Activated T-cell treated with anti-CD3 and anti-CD28 coated beads for 1 hour (primary cell): ENCODE data around the gene CLN5.
"Not testable (repeated sequence)": the region's sequence is repeated elsewhere in the genome, so short reads cannot be mapped to it uniquely, and the experiment has no call there.

Source experiments
- DNase-seq: peaks from one replicate; pipeline ENCODE4 v3.0.0-alpha.2; 2020; ENCODE audit warnings: low read depth

The CLN5 gene

DNA sequence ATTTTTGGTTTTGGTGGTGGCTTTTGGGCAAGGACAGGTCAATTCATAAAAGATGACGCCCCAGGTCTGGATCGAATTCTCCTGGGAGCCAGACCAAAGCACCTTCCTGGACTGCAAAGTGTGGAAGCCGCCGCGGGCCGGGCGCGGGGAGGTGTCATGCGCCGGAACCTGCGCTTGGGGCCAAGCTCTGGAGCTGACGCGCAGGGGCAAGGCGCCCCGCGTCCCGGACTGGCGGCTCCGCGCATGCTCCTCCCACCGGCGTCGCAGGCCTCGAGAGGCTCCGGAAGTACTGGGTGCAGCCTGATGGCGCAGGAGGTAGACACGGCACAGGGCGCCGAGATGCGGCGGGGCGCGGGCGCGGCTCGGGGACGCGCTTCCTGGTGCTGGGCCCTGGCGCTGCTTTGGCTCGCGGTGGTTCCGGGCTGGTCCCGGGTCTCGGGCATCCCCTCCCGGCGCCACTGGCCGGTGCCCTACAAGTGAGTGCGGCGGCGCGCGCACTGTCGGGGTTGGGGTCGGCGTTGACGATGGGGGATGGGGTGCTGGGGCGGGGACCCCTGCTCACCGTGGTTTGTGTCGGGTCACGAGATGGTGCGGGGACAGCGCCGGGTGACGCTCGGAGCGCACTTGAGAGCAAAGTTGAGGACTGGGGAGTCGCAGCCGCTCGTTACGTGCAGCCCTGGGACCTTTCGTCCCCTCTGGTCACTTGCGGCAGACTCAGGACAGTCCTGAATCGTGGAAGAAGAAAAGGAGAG lies at the start of gene CLN5:
Gene CLN5 (plus strand): TSS at position 286 of the 752 bp plus-strand sequence. CDS start 18 bp downstream, at position 304.
- DNase-seq: peak; percentile 89

DNA sequence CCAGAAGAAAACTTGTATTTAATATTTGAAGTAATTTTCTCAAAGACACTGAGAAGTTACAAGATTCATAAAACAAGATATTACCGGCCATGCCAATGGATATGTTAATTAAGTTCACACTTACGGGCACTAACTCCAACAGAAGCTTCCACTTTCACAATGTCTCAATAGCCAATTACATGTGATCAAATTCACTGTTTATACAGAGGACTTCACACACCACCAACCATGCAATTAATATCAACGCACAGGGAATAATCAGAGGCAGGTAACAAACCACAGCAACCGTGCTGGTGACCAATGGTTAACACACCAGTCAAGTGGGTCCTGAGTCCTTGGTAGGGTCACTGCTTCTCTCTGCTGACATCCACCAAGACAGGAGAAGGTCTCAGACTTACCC lies 49.5 kb upstream of the CLN5 start:
- no peak for DNase-seq

DNA sequence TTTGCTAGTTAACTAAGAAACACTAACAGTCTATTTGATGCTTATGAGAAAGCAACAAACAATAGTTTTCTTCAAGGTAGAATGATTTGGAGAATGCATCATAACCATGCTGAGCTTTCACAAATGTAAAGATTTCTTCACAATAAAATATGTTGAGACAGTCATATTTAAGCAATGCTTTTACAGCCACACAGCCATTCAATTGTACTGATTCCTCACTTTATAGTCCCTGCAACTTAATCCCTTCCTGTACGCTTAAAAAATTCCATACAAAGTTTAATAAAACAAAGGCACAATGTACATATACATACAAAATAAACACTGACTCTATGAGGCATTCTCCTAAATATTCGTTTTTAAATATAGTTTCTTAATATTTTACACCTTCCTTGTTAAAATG lies 48.2 kb upstream of the CLN5 start:
- DNase-seq: no peak

DNA sequence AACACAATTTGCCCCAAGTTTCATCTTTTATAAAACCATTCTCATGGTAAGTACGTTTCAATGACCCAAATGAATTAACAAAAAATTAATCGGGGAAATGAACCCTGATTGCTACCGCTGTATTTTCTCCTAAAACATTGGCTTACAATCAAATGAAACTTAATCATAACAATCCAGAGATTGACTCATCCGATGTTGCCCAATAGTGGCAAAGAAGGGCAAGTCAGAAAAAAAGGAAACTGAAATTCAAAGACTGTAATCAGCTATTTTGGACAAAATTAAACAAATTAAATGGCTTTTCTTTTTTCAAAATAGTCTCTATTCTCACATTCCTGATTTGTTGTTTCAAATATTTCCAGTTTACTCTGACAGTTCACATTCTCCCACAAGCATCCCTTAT lies 47.4 kb upstream of the CLN5 start:
- no peak for DNase-seq

DNA sequence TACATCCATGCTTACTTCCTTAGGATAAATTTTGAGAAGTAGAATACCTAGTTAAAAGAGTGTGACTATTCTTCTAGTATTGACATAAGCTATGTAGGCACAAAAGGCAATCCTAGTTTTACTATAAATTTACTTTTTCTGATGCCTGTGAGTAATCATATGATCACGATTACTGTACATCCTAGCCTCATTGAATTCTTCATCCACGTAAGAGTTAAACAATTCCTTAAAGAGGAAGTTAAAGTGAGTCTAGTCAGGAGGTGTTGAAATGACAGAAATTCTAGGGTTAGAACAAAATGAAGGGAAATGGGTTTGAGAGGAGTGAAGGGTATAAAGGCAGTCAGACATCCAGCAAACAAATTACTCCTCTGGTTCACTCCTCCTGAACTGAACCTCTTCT lies 43.7 kb upstream of the CLN5 start, which contains the start of gene ACOD1:
Gene ACOD1 (plus strand): TSS at position 363 of the 400 bp plus-strand sequence. CDS start 48 bp downstream, outside the sequence.
- DNase-seq: no peak

DNA sequence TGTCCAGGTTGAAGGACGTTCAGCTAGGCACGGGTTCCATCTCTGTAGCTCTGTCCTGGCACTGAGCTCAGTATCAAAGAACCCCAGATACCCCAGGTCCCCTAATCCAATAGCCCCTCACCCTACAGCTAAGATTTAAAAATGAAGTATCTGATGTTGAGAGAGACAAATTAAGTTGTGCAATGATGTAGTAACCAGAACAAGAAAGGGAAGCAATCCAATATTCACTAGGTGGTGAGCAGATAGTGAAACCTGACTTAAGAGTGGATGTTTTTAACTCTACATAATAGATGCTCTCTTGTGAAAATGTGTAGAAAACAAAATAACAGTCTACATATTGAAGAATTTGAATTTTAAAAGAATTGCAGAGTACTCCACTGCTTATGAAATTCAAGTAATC lies 41.8 kb upstream of the CLN5 start:
- no peak for DNase-seq

DNA sequence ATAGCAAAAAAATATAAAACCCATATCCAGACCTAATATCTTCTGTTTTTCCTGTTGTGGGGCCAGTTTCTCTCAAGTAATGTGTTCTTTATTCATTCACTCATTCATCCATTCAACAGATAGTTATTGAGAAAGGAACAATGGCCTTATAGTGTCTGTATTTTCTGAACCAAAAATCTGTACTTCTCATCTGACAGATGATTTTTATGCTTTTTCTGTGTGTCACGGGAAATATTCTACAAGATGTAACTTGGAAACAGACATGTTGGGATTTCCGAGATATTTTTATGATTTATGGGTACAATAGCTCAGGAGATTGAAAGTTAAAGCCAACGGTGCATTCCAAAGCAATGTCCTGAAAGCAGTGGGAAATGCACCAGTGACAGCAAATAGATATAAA lies 37.9 kb upstream of the CLN5 start:
- no peak for DNase-seq

DNA sequence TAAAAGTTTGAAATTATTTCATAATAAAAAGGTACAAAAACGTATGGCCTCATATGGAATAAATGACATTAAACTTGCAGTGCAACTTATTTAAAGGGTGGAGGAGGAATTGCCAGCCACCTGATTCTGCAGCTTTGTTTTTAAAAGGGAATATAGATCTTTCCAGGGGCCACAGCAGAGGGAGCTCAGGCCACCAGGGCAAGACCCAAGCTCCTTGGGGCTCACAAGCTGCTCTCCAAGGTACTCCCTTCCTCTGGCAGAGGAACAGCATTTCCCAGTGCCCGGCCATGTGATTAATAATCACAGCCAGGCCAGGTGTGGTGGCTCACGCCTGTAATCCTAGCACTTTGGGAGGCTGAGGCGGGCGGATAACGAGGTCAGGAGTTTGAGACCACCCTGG lies 37.3 kb upstream of the CLN5 start:
- no peak for DNase-seq

DNA sequence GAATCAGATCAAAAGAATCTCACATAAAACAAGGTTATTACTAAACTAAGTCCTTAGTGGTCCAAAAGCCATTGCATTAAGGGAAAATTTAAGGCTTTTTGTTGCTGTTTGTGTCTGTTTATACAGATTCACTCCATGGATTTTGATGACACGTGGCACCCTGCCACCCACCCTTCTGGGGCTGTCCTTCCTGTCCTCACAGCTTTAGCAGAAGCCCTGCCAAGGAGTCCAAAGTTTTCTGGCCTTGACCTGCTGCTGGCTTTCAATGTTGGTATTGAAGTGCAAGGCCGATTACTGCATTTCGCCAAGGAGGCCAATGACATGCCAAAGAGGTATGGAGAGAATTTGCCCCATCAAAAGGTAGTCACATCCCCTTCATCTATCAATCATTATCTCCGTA lies 36.7 kb upstream of the CLN5 start:
- DNase-seq: no peak

DNA sequence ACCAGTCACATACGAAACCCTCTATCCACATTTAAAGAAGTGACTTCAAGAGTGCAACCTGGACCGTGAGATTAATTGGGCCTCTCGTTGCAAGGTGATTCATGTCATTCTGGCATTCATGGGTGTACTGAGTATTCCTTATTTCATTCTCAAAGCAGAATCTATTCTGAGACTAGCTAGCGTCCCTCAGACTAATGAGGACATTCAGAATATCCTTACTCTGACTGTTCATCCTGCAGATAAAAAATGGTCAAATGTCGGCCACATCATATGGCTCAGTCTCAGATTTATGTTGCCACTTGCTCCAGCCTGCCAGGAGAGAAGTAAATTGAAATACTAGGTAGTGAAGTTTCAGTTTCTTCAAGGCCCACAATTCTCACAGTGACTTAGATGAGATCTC lies 36.2 kb upstream of the CLN5 start:
- no peak for DNase-seq

DNA sequence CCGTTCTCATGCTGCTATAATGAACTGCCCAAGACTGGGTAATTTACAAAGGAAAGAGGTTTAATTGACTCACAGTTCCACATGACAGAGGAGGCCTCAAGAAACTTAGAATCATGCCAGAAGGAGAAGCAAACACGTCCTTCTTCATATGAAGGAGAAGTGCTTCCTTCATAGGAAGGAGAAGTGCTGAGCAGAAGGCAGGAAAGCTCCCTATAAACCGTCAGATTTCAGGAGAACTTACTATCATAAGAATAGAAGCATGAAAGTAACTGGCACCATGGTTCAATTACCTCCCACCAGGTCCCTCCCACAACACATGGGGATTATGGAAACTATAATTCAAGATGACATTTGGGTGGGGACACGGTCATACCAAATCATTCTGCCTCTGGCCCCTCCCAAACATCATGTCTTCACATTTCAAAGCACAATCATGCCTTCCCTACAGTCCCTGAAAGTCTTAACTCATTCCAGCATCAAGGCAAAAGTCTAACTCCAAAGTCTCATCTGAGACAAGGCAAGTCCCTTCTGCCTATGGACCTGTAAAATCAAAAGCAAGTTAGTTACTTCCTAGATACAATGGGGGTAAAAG lies 32.9 kb upstream of the CLN5 start:
- DNase-seq: no peak

DNA sequence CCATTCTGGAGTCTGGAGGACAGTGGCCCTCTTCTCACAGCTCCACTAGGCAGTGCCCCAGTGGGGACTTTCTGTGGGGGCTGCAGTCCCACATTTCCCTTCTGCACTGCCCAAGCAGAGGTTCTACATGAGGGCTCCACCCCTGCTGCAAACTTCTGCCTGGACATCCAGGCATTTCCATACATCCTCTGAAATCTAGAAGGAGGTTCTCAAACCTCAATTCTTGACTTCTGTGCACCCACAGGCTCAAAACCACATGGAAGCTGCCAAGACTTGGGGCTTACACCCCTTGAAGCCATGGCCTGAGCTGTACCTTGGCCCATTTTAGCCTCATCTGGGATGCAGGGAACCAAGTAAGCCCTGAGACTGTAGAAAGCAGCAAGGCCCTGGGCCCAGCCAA lies 32.1 kb upstream of the CLN5 start:
- DNase-seq: not testable (repeated sequence)

DNA sequence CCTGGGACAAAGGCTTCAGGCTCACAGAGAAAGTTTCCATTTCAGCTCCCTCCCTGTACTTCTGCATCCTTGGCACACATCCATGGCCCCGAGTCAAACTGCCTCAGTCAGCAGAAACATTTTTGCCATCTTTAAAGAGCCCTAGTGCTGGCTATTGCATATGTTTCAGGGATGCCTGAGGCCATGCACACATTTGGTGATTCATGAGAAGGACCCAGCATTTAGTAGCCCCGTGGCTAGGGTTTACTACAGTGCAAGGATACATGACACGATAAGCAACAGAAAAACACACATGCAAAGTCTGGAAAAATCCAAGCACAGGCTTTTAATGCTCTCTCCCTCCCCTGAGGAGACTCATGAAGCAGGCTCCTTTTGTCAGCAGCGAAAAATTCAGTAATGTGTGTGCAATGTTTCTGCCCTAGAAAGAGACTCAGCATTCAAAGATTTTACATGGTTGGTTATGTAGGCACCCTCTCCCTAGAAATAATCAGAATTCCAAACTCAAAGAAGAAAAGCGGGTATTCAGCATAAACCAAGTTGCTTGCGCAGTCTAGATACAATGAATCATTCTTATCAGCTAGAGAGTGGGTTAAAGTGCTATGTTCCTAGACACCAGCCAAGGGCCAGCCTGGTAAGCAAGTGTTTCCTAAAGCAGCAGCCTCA lies 26.0 kb upstream of the CLN5 start:
- DNase-seq: no peak

DNA sequence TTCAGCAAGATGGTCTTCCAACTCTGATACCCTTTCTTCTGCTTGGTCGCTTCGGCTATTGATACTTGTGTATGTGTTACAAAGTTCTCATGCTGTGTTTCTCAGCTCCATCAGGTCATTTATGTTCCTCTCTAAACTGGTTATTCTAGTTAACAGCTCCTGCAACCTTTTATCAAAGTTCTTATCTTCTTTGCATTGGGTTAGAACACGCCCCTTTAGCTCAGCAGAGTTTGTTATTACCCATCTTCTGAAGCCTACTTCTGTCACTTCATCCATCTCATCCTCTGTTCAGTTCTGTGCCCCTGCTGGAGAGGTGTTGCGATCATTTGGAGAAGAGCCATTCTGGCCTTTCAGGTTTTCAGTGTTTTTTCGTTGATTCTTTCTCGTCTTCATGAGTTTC lies 24.9 kb upstream of the CLN5 start:
- no peak for DNase-seq

DNA sequence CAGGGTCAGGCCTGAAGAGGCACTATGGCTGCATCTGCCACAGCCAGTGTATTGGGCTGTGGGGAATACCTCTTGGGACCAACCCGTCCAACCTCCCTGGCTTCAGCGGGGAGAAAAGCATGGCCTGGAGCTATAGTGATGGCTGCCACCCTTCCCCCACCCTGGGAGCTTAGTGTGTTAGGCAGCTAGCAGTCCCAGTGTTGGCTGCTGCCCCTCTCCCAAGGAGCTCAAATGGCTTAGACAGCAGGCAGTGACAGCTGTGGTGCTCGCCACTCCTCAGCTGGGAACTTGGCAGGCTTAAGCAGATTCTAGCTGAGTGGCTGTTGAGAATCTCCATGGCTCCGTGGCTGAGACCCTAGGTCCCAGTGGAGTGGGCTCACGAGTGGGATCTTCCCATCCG lies 23.8 kb upstream of the CLN5 start:
- no peak for DNase-seq

DNA sequence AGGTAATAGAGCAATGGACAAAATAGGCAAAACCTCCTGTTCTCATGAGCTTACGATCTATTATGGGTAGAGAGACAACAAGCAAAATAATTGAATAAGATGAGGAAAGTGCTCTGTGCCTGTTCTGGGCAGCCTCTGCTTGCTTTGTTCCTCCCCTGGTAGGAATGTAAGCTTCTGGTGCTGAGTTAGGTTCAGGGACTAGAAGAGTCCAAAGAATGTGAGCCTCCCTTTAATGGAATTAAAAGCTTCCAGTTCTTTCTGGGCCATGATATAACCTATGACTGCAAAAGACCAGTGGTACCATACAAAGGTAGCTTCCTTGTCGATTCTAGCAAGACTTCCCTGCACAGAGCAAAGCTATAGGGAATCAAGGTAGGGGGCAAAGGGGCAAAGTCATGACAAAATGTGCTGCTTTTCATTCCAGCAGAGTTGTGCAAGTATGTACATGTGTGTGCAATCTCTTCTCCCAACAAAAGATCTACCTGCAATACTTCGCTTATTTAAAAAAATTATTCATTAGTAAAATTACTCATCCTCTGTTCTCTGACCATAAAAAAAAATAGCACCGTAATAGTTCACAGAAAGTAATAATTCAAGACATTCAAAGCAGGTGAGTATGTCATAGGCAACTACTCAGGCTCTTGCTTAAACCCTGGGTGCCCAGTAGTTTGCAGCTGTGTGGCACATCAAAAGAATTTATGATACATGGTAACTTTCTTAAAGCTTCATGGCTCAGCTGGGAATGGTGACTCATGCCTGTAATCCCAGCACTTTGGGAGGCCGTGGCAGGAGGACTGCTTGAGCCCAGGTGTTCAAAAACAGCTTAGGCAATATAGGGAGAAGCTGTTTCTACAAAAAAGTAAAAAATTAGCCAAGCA lies 22.2 kb upstream of the CLN5 start:
- no peak for DNase-seq

DNA sequence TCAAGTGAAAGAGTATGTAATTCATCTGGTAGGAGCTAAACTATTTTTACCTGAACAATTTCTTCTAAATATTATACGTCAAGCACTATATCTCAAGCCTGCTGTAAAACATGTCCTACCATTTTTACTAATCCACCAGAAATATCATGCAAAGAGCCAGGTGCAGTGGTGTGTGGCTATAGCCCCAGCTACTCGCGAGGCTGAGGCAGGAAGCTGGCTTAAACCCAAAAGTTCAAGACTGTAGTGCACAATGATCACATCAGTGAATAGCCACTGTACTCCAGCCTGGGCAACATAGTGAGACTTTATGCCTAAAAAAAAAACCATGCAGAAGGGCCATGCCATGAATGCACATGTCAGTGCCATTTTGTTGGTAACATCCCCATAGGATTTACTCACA lies 20.7 kb upstream of the CLN5 start:
- DNase-seq: no peak

DNA sequence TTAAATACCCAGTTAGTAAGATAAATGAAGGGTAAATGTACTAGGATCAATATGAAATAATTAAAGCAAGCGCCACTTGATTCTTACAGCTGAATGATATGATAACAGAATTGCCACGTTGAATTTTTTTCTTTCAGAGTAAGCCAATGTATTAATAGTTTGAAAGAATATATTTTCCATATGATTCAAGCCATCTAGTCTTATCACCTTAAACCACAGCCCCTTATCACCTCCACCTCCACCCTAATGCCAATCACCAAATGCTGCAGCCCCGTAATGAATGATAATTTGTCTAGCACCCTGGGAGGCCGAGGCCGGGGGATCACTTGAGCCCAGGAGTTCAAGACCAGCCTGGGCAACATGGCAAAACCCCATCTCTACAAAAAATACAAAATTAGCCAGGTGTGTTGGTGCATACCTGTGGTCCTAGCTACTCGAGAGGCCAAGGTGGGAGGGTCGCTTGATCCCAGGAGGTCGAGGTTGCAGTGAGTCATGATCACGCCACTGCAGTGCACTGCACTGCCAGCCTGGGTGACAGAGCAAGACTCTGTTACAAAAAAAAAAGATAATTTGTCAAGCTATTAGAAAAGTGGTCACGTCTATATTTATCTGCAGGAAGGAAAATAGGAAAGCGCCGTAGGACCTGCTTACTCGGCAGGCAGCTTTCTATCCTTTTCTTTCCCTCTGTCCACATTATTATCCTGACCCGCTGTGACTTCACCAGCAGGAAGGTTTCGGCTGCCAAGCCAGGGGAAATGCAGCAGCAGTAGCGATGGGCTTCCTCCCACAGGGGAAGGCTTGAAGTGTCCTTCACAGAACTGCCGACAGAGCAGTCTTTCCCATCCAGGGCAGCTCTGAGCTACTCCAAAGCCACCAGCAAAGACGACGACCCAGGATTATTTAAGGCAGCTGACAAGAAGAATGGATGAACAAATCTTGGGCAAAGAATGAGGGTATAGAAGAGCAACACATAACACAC lies 19.7 kb upstream of the CLN5 start:
- DNase-seq: no peak

DNA sequence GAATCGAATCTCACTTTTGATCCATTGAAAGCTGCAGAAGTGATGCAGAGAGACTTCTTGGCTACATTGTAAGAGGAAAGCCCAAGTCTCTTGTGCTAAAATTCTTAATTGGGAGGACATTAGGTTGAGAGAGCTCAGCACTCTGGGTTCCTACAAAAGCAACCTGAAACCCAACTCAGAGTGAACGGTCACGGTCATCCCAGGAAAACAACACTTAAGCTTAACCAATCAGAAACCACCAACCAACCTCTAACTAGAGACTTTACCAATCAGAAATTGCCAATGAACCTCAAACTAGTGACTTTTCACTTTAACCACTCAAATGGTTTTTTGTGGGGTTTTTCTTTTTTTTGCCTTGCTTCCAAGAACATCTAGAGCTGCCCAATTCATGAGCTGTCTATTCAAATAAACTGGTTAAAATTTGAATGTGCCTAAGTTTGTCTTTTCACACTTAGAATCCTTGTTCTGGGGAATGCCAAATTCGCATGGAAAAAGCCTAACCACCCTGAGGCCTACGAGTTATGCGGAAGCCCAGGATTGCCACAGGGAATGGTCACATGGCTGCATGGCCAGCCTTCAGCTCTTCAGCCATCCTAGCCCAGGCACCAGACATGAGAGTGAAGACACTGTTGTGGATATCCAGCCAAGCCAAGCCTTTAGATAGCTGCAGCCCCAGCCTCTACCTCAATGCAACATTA lies 17.8 kb upstream of the CLN5 start:
- no peak for DNase-seq

DNA sequence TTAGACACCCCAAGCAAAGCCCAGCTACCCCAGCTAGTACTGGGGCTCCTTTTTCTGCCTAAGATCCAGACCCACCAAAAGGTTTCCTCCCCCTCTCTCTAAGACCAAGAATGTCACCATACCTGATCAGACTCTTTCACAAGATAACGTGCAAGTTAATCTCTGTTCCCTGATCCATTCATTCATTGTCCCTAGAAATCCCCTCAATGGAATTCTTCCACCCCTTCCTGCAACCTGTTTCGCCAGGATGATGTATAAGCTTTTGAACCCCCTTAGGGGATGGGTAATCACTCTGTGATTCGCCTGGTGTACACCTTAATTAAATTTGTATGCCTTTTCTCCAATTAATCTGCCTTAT lies 17.3 kb upstream of the CLN5 start:
- no peak for DNase-seq

DNA sequence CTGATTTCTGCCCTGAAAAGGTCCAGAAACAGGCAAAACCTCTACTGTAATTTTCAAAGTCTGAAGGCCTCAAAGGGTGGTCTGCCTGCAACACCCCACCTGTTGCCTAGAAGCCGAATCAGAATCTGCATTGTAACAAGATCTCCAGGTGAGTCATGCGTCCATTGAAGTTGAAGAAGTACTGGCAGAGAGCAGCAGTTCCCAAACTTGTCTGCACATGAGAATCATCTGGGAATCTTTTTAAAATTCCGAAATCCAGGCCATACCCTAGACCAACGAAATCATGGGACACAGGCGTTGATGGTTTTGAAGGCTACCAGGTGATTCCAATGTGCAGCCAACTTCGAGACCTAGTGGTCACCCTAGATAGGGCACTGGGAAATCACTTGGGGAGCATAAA lies 16.0 kb upstream of the CLN5 start:
- DNase-seq: no peak
